Stimulated activated CD4-positive, alpha-beta T cell treated with anti-CD3 and anti-CD28 coated beads, Interleukin-1b, Interleukin-23, amount 100 ng/mL, for 48 hours (primary cell): ENCODE measurements around the gene AUTS2.
"Not testable (repeated sequence)": the region's sequence is repeated elsewhere in the genome, so short reads cannot be mapped to it uniquely, and the experiment has no call there.

ENCODE experiments used
- DNase-seq: peaks from one replicate; pipeline ENCODE4 v3.0.0-alpha.2; 2020

Gene AUTS2

GRCh38 chr7:70343519-70343918 lies 745.2 kb downstream of the AUTS2 start:
- no peak for DNase-seq

DNA sequence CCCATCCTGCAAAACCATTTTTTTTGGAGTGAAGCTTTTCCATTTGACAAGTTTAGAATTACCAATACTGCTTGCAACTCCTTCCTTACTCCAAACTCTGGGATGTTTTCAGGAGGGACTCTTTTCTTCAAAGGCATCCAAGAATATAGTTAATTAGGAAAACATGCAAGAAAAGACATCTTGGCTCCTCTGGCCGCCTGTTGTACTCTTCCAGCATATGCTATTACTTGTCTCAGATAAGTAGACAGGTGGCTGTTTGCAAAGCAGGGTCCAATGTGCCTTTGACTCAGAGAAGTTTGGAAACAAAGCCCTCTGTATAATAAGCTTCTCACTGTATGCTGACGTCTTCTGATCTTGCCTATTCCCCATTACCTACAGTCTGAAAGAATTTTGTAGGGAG lies 746.5 kb downstream of the AUTS2 start:
- no peak for DNase-seq

GRCh38 chr7:70346844-70347462 lies 748.7 kb downstream of the AUTS2 start:
- DNase-seq: no peak

DNA sequence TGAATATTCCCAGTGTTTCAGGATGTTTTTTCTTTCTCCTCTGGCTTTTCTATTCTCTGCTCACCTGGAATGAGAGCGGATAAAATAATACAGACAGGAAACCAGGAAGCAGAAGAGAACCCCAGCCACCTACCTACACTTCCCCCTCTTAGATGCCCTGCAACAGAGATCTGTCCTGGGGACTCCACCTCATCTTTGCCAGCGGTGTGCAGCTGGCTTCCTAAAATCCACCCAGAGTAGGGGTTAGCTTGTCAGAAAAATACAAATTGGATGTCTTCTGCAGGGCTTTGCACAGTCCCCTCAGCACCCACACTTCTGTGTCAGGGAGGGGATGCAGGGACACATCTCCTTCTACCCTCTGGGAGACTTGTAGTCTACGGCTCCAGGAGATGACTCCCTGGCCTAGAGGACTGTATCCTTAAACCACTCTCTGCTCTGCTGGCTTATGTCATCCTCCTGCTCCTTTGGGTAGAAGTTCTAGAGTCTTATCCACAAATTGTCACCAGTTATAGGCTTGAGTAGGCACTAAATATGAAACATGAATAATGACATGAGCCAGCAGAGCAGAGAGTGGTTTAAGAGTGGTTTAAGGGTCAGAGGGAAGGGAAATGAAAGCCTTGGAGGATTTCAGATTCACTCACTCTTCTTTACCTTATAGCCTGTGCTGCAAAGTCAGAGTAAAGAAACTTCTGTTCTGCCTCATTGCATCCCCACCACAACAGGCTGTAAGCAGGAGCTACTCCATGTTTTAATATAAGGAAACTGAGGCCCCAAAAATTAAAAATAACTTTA lies 749.4 kb downstream of the AUTS2 start:
- DNase-seq: no peak

DNA sequence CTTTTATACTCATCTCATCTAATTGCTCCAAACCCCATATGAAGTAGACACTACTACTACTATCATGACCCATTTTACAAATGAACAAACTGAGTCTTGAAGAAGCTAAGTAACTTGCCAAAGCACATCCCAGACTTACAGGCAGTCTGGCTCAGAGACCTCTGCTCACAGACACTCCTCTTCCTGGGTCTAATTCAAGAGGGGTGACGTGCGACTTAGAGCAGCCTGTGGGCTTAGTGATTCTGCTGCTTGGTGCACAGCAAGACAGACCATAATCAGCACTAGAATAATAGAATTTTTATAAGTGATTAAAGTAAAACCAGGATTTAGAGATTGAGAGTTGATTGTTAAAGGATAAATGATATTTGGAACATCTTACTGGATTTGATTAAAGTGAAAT lies 750.8 kb downstream of the AUTS2 start:
- DNase-seq: no peak

- no peak for DNase-seq
These were observed 751.5 kb downstream of the AUTS2 start for GRCh38 chr7:70349819-70350218.

GRCh38 chr7:70352088-70352487 lies 753.8 kb downstream of the AUTS2 start:
- no peak for DNase-seq

- DNase-seq: no peak
These were observed 754.6 kb downstream of the AUTS2 start for GRCh38 chr7:70352906-70353305.

DNA sequence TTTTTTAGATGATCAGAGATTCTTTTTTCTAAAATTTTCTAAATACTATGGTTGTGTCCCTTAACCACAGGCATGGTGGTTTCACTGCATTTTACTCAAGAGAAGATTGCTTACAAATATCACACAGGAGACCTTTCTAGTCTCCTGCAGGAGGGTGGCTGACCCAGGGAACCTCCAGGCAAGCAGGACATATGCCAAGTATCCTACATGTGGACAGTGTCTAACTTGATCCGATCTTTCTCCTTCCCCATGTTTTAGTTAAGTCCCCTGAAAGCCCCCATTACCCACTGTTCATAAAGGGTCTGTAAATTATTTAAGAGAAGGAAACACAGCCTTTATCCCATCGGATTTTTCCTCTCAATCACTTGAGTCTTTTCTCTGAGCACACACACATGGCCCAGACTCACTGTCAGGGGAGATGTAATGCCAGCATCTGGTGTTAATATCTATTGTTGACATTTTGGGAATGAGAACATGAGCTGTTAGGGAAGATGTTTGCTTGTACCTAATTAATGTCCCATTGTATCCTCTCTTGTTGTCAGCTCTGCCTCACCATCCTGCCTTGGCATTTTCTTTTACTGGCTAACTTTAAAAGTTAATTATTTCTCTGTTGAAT lies 755.2 kb downstream of the AUTS2 start:
- DNase-seq: no peak

DNA sequence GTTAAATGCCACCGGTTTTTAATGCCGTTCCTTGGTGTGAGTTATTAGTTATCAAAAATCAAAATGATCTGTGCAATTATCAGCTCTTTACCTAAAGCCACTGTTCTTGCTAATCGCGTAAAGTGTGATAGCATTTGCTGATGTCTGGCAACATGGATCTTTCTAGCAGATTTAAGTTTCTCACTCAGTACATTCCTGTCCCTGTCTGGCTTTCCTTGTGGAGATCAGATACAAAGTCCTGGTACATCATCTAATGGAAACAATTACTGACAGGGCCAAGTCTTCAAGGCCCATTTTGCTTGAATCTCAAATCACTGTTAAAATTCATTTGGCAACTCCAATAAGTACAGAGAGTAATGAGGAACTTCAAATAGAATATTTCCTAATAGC lies 755.7 kb downstream of the AUTS2 start:
- DNase-seq: no peak

GRCh38 chr7:70354409-70355169 lies 756.3 kb downstream of the AUTS2 start:
- DNase-seq: no peak

DNA sequence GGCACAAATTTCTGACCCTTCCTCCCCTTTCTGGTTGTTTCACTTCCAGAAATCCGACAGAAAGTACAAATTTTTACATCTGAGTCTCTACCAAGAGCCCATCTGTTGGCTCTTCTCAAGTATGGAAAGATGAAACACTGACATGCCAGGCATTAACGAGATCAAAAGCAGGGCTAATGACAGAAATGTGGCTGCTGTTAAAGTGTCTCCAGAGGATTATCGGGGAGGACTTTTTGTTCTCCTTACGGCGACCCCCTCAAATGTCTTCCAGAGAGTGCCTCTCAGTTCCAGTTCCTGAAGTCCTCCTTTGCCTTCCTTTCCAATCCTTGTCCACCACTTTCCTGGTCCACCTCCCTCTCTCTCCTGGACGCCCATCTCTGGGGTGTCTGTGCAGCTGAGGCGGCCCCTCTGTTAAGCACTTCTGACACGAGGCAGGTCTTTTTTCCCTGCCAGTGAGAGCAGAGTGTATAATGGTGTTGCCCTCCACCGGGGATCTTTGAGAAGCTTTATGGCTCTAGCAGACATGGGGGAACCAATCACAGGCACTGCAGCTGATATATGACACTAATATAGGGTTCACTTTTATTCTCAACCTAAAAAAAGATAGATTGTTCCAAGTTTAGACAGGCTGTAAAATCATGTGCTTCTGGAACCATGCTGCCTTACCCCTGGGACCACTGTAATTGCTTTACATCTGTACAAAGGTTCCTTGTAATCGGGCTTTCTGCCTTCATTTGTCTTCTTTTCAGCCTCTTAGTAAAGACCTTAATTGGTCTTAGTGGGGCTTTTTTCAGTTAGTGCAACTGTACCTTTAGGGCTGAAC lies 757.1 kb downstream of the AUTS2 start:
- DNase-seq: no peak

DNA sequence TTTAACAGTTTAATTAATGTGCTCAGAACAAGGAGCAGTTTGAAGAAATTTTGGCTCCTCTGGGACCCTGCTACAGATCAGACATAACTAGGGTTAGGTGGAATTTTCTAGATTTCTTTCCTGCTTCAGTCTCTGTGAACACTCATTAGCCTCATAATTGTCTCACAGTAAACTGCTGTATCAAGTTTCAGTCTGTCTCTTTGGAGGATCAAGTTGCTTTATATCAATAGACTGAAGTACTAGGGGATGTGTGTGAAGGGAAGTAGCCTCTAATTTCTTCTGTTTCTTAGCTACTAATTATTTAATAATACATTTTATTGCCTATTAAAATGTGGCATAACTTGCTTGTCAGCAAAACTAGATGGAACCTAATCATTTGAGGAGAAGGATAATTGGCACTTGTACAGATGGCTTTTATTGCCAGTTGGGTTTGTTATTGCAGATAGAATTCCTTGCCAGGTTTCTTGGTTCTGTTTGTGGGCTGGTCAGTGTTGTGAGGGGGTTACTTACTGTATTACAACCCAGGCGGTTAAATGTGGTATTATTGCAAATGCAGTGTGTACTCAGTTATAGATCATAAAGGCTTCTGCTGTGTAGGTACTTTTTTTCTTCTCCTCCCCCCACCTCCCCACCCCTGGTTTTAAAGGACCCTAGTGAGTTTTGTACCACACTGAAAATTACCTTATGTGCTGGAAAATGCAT lies 758.0 kb downstream of the AUTS2 start:
- no peak for DNase-seq

- no peak for DNase-seq
These were observed 758.6 kb downstream of the AUTS2 start for GRCh38 chr7:70356787-70357328.

GRCh38 chr7:70360557-70360956 lies 762.3 kb downstream of the AUTS2 start:
- no peak for DNase-seq

DNA sequence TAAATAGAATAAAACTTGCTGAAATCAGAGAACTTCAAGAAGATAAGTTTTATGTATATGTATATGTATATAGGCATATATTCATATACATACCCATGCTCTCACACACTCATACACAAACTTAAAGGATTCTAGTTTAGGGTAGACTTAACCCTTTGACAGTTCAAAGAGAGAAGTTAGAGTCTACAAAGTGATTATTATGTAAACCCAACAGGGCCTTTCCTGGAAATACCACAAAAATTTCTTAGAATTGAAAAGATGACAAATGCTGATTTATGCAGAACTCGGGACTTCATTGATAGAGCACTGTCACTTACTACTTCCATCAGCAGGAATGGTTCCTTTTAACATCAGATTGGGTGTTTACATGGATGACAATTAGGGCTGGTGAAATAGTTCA lies 763.5 kb downstream of the AUTS2 start:
- no peak for DNase-seq

GRCh38 chr7:70364393-70364792 lies 766.1 kb downstream of the AUTS2 start:
- not testable (repeated sequence) for DNase-seq

DNA sequence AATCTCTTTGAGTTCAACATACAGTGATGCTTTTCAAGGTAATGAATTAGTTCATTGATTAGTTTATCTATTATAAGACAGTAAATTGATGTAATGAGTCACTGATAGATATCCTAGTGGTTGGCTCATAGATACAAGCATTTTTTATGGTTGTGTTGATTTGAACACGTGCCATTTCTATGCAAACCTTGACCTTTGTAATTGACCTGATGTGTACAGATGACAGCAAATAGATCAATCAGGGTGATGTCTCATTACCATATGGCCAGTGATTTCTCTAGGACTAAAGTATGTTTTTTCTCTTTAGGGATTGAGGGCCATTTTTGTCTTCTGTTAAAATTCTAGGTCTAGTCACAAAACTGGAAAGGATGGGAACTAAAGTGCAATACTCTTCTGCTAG lies 773.4 kb downstream of the AUTS2 start:
- no peak for DNase-seq

DNA sequence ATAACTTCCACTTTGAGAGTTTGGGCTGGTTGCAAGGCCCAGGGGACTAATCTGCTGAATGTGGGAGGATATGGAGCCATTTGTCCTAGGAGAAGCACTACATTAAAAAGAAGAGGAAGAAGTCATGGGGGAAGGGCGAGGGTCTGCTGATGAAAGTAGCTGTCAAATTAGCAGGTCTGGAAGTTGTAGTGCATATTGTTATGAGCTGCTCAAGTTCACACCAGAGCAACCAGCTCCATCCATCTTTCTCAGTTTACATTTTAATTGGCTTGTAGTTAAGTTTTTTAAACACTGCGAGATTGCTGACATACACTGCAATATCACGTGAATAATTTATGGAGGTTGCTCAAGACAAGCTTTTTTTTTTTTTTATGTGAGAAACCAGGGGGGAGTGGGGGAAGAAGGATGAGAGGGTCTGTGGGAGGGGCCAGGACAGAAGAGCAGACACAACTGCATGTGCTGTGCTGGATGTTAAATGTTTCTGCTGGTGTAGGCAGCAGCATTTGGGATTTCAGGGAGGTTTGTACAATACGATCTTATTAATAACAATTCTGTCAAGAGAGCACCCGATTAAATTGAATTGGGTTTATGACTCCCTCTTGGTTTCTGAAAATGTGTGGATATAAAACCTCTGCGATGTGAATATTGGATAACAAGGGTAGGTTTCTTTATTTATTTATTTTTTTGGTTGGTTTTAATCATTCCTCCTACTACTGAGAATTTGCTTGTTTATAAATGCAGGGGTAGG lies 774.7 kb downstream of the AUTS2 start:
- DNase-seq: no peak

DNA sequence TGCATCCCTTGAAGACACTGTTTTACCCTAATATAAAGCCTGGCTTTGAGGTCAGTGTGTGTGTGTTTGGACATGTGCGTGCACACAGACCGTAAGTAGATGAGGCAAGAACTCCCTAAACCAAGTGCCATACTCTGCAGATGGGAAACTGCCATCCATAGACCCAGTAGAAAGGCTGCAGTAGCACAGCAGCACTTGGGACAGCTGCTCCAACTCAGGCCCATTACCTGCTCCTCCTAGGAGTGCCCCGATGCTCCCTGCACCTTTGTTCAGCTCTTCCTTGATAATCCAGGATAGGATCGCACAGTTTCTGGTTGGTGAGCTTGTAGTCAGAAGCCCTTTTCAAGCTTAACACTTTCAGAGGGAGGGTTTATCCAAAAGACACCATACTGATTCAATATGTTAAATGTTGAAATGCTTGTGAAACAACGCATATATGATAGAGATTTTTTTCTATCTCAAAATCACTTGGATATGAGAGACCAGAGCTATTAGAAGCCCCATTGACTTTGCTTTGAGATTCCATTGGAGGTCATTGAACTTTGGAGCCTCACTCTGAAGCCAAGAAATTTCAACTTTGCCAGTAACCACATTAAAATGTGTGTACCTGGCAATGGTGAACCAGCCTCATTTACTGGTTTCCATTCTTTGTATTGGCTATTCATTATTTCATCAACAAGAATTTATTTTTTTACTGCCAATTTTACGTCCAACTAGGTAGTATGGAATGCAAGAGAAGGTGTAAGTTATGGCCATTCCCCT lies 776.7 kb downstream of the AUTS2 start:
- no peak for DNase-seq
